Keratinocyte (primary cell): ENCODE measurements around the gene PRELID3B. TPM values are rescaled to one million over a fixed set of nuclear protein-coding genes. Genes with fewer than 3 reads are reported as not detected.

ENCODE experiments used
- DNase-seq: peaks from one replicate; pipeline ENCODE4 v3.0.0-alpha.2; 2011; ENCODE audit warnings: low read depth, missing footprints, low spot score
- FAIRE-seq: peaks from 2 replicates; lab custom pipeline; 2011; peaks lifted over from hg19 to GRCh38; lab: Jason Lieb, UNC
- H2AFZ ChIP-seq: 2 replicates; pipeline ENCODE4 v1.6.0; 2012; ENCODE audit warnings: low read length, control low read depth, inconsistent platforms; ENCODE audit not compliant: control insufficient read depth
- H3K27ac ChIP-seq: 2 replicates; pipeline ENCODE4 v1.5.1; 2011; ENCODE audit warnings: low read length; ENCODE audit not compliant: control insufficient read depth, insufficient read depth
- H3K27me3 ChIP-seq: 3 replicates; pipeline ENCODE4 v1.6.0; 2011; ENCODE audit warnings: low read length; ENCODE audit not compliant: control insufficient read depth, insufficient read depth; ENCODE audit errors: extremely low read depth
- H3K36me3 ChIP-seq, 2 experiments: 2 replicates in 1 of 2; 3 replicates in 1 of 2; pipeline ENCODE4 v1.5.1; 2011; ENCODE audit warnings: low read length in 2 of 2, mild to moderate bottlenecking in 1 of 2; ENCODE audit not compliant: control insufficient read depth in 2 of 2, insufficient read depth in 2 of 2; ENCODE audit errors: extremely low read depth in 1 of 2
- H3K4me1 ChIP-seq: 3 replicates; pipeline ENCODE4 v1.5.1; 2011; ENCODE audit warnings: low read length; ENCODE audit not compliant: control insufficient read depth, insufficient read depth; ENCODE audit errors: extremely low read depth
- H3K4me2 ChIP-seq: 3 replicates; pipeline ENCODE4 v1.6.0; 2011; ENCODE audit warnings: low read depth, low read length; ENCODE audit not compliant: control insufficient read depth, insufficient read depth; ENCODE audit errors: extremely low read depth
- H3K4me3 ChIP-seq, 3 experiments: fragments of 200-600 bp in 1 of 3; sonication (generic) in 1 of 3; 2 replicates in 2 of 3; 3 replicates in 1 of 3; pipeline ENCODE4 v1.5.1; 2011 to 2016; ENCODE audit warnings: low read length in 3 of 3, mild to moderate bottlenecking in 3 of 3, control low read depth in 2 of 3, inconsistent platforms in 1 of 3, low read depth in 1 of 3, mixed read lengths in 1 of 3, mixed run types in 1 of 3, moderate library complexity in 1 of 3; ENCODE audit not compliant: control insufficient read depth in 2 of 3, insufficient read depth in 2 of 3; ENCODE audit errors: extremely low read depth in 1 of 3
- H3K79me2 ChIP-seq: 2 replicates; pipeline ENCODE4 v1.6.0; 2012; ENCODE audit warnings: low read length; ENCODE audit not compliant: control insufficient read depth, insufficient read depth
- H3K9ac ChIP-seq: 3 replicates; pipeline ENCODE4 v1.6.0; 2011; ENCODE audit warnings: low read length; ENCODE audit not compliant: control insufficient read depth, insufficient read depth; ENCODE audit errors: extremely low read depth
- H3K9me1 ChIP-seq: 3 replicates; pipeline ENCODE4 v1.6.0; 2011; ENCODE audit warnings: low read length; ENCODE audit not compliant: control insufficient read depth, insufficient read depth; ENCODE audit errors: extremely low read depth
- H3K9me3 ChIP-seq: 2 replicates; pipeline ENCODE4 v1.5.1; 2012; ENCODE audit warnings: low read depth, low read length; ENCODE audit not compliant: control insufficient read depth
- H4K20me1 ChIP-seq: 3 replicates; pipeline ENCODE4 v1.6.0; 2011; ENCODE audit warnings: low read length; ENCODE audit not compliant: control insufficient read depth, insufficient read depth; ENCODE audit errors: extremely low read depth
- EZH2 ChIP-seq: IDR thresholded peaks from one replicate; pipeline ENCODE4 v1.6.1; 2012; ENCODE audit warnings: inconsistent platforms, mild to moderate bottlenecking, low read length, moderate library complexity
- dilution Hi-C: fragments of 300-500 bp; cut with MboI; formaldehyde crosslinking; loops from one replicate; pipeline ENCODE4 v1.7.0; 2020; ENCODE audit warnings: low sequenced_read_pairs; ENCODE audit not compliant: extremely low pct_ligation_motif_present
- polyA minus RNA-seq, 3 experiments: library from RNA; depleted of rRNA, polyadenylated mRNA; stranded (reverse); fragments of >200 nt; gene quantifications; 1 replicate in 1 of 3; 2 replicates in 1 of 3; 3 replicates in 1 of 3; pipeline ENCODE4 v1.2.3, GENCODE V29; 2011
- polyA plus RNA-seq, 5 experiments: library from polyadenylated mRNA; depleted of rRNA in 3 of 5; stranded (reverse) in 3 of 5; stranded (forward) in 1 of 5; unstranded in 1 of 5; fragments of >200 nt; gene quantifications; 1 replicate in 1 of 5; 2 replicates in 3 of 5; 3 replicates in 1 of 5; pipeline versions ENCODE4 v1.2.1 to v1.2.3, GENCODE V29; 2011 to 2012; ENCODE audit warnings: missing spikeins in 2 of 5, low read depth in 1 of 5, low replicate concordance in 1 of 5
- TF ChIP-seq, protein P1 (sequence below), 3 experiments: IDR thresholded peaks in 1 of 3; conservative IDR thresholded peaks in 1 of 3; optimal IDR thresholded peaks in 1 of 3; 2 replicates in 2 of 3; 3 replicates in 1 of 3; pipeline versions ENCODE3 to v1.5.1; 2011; ENCODE audit warnings: low read length in 3 of 3, mild to moderate bottlenecking in 3 of 3, moderate library complexity in 2 of 3, control low read depth in 1 of 3, inconsistent platforms in 1 of 3; ENCODE audit not compliant: insufficient read depth in 2 of 3; ENCODE audit errors: extremely low read depth in 1 of 3

Gene PRELID3B
- polyA plus RNA-seq: 70.7 to 86.9 TPM (median 75.3 TPM) in 3 replicates
- polyA plus RNA-seq (2011; ENCODE audit: low read depth): 211 TPM
- polyA plus RNA-seq (2011; cell fraction: cytosol; rRNA removed): 66.1 and 129 TPM in 2 replicates
- 26.8 and 42.0 TPM in 2 replicates for polyA plus RNA-seq (2011; cell fraction: nucleus; rRNA removed)
- 79.1 and 112 TPM in 2 replicates for polyA plus RNA-seq (2012; ENCODE audit: low replicate concordance)
- polyA minus RNA-seq: 90.1 to 126 TPM (median 96.3 TPM) in 3 replicates
- polyA minus RNA-seq (2011; cell fraction: cytosol; rRNA and poly(A)+ RNA removed): 106 TPM
- 26.6 and 32.0 TPM in 2 replicates for polyA minus RNA-seq (2011; cell fraction: nucleus; rRNA and poly(A)+ RNA removed)

DNA sequence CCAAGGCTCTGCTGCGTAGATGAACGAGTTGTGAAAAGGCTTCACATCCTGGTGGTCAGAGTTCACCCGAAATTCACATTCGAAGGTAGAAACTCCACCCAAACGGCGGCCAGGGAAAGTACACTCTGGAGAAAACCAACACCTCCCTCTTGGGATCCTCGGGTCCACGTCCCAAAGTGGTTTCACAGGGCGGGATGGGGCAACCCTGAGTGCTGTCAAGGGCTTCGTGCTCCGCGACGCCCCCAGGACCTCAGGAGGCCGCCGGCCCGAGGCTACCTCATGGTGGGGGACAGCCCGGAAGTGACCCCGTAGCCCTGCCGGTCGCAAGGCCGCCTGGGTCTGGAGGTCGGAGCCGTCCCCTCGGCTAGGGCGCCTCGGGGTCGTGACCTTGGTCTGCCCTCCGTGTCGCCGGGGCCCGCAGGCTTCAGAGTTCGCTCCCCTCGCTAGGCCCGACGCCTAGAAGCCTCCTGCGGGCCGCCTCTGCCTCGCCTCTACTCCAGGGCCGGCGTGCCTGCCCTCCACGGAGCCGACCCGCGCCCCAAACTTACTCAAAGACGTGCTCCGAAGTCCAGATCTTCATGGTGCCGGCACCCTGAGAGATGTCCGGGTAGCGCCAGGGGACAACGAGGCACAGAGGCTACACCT is at the start of gene PRELID3B:
Gene PRELID3B (minus strand): TSS at position 636 of the 645 bp plus-strand sequence. CDS start 56 bp downstream, at position 580.
- H3K4me1 ChIP-seq: peaks cover 32% of the 10 kb centered on the region
- no peaks in the 10 kb centered on the region for H3K9me3 ChIP-seq
- peaks cover 4% of the 10 kb centered on the region for H3K9me1 ChIP-seq
- peak within 1 kb of the TSS; percentile 96 for H2AFZ ChIP-seq
- FAIRE-seq: no peak
- peak within 1 kb of the TSS; percentile 86 for H3K9ac ChIP-seq
- peaks cover 11 to 24% of the 10 kb centered on the region in 2 experiments for H3K36me3 ChIP-seq
- peak within 1 kb of the TSS; percentile 90 for H3K4me2 ChIP-seq
- dilution Hi-C loops: no loop called here
- peak within 1 kb of the TSS; percentile 80 for H3K27ac ChIP-seq
- TF ChIP-seq, protein P1, sequence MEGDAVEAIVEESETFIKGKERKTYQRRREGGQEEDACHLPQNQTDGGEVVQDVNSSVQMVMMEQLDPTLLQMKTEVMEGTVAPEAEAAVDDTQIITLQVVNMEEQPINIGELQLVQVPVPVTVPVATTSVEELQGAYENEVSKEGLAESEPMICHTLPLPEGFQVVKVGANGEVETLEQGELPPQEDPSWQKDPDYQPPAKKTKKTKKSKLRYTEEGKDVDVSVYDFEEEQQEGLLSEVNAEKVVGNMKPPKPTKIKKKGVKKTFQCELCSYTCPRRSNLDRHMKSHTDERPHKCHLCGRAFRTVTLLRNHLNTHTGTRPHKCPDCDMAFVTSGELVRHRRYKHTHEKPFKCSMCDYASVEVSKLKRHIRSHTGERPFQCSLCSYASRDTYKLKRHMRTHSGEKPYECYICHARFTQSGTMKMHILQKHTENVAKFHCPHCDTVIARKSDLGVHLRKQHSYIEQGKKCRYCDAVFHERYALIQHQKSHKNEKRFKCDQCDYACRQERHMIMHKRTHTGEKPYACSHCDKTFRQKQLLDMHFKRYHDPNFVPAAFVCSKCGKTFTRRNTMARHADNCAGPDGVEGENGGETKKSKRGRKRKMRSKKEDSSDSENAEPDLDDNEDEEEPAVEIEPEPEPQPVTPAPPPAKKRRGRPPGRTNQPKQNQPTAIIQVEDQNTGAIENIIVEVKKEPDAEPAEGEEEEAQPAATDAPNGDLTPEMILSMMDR (optimal IDR thresholded peaks at IDR 0.05 in 1 of 3, IDR thresholded peaks at IDR 0.05 in 1 of 3, conservative IDR thresholded peaks at IDR 0.05 in 1 of 3; ENCODE audit: extremely low read depth in 1 of 3, insufficient read depth in 2 of 3, low read length in 3 of 3): peak in 1 of 3 experiments; percentile 8
- no peak for TF ChIP-seq EZH2
- H3K27me3 ChIP-seq: no peaks in the 10 kb centered on the region
- peaks cover 53% of the 10 kb centered on the region for H3K79me2 ChIP-seq
- peak within 1 kb of the TSS; percentile 75 to 95 (median 85) for H3K4me3 ChIP-seq
- no peak for DNase-seq
- no peaks in the 10 kb centered on the region for H4K20me1 ChIP-seq

DNA sequence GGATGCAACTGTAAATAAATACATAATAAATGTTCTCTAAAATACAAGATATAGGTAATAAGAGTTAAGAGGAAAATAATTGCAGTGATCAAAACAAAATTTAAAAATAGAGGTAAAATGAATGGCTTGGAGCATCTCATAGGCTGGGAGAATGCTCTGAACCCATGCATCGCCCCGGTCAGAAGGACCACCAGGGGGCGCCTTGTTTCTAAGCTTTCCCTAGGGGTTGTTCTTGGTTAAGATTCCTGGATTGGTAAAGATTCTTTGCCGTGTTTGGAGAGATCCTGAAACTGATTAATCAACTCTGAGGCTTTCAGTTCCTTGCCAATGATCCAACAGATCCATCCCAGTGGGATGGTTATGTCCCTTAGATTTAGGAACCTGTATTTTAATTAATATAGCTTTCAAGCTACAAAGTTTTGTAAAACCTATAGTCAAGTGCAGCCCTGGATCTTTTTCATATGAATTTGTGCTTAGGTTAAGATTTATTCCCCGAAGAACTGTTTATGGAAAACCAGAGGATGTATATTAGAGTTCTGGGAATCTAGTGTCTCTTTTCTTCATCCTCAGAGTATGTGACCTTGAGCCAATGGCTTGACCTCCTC is 45.3 kb upstream of the PRELID3B start:
- no peaks in the 10 kb centered on the region for H3K36me3 ChIP-seq
- no peaks in the 10 kb centered on the region for H3K79me2 ChIP-seq
- no peak overlapping the region for H3K9ac ChIP-seq
- H4K20me1 ChIP-seq: no peaks in the 10 kb centered on the region
- no peak overlapping the region for H2AFZ ChIP-seq
- H3K9me1 ChIP-seq: no peaks in the 10 kb centered on the region
- no peak overlapping the region for H3K27ac ChIP-seq
- H3K4me1 ChIP-seq: peaks cover 2% of the 10 kb centered on the region
- dilution Hi-C loops: no loop called here
- no peak overlapping the region for H3K4me2 ChIP-seq
- H3K4me3 ChIP-seq: no peak overlapping the region
- peaks cover 14% of the 10 kb centered on the region for H3K27me3 ChIP-seq
- DNase-seq (no peak), FAIRE-seq (peak; percentile 23)
- H3K9me3 ChIP-seq: no peaks in the 10 kb centered on the region
- TF ChIP-seq, protein P1 (optimal IDR thresholded peaks at IDR 0.05 in 1 of 3, IDR thresholded peaks at IDR 0.05 in 1 of 3, conservative IDR thresholded peaks at IDR 0.05 in 1 of 3; ENCODE audit: extremely low read depth in 1 of 3, insufficient read depth in 2 of 3, low read length in 3 of 3): peak; percentile 80 to 86 (median 84)
- no peak for TF ChIP-seq EZH2
